ENCODE results near the gene CCDC192.

DNA sequence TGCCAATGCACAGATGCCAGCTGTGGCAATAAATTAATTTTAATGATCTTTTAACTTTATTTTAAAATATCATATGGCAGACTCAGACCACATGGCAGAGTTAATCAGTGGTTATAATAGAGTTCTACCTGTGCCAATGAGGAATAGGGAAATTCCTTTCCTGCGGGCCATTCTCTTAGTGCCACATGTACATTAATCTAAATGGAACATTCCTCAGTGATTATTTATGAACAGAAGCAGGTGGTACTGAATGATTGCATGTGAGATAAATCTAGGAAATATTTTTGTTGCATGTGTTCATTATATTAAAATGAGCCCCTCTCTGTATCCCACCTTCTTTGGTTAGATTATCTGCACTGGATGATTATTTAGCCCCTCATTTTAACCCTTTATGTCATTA lies 102.3 kb downstream of the CCDC192 start:
- no peak for TF ChIP-seq POLR2A (IDR thresholded peaks at IDR 0.05)
- TF ChIP-seq, protein P1, sequence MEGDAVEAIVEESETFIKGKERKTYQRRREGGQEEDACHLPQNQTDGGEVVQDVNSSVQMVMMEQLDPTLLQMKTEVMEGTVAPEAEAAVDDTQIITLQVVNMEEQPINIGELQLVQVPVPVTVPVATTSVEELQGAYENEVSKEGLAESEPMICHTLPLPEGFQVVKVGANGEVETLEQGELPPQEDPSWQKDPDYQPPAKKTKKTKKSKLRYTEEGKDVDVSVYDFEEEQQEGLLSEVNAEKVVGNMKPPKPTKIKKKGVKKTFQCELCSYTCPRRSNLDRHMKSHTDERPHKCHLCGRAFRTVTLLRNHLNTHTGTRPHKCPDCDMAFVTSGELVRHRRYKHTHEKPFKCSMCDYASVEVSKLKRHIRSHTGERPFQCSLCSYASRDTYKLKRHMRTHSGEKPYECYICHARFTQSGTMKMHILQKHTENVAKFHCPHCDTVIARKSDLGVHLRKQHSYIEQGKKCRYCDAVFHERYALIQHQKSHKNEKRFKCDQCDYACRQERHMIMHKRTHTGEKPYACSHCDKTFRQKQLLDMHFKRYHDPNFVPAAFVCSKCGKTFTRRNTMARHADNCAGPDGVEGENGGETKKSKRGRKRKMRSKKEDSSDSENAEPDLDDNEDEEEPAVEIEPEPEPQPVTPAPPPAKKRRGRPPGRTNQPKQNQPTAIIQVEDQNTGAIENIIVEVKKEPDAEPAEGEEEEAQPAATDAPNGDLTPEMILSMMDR (IDR thresholded peaks at IDR 0.05): no peak

Data from ovary (tissue), 3 donors.